Smooth muscle cell (in vitro differentiated cells): ENCODE data around the gene UCP3. TPM values are rescaled to one million over a fixed set of nuclear protein-coding genes. Genes with fewer than 3 reads are reported as not detected.

Source experiments
- DNase-seq: peaks from one replicate; lab custom pipeline; 2025; ENCODE audit not compliant: unreplicated experiment; lab: John Stamatoyannopoulos, UW
- H2AFZ ChIP-seq: fragments of 200-600 bp; sonication (generic); 2 replicates; pipeline ENCODE4 v1.6.0; 2016; ENCODE audit warnings: antibody characterized with exemption, low read depth, mild to moderate bottlenecking
- H3F3A ChIP-seq: fragments of 200-600 bp; sonication (generic); 2 replicates; pipeline ENCODE4 v1.6.0; 2017; ENCODE audit warnings: antibody characterized with exemption, low read depth
- H3K27ac ChIP-seq: fragments of 200-600 bp; sonication (generic); 2 replicates; pipeline ENCODE4 v1.5.1; 2016; ENCODE audit warnings: low read depth, mild to moderate bottlenecking
- H3K27me3 ChIP-seq: fragments of 200-600 bp; sonication (generic); 2 replicates; pipeline ENCODE4 v1.6.1; 2016; ENCODE audit warnings: low read depth, mild to moderate bottlenecking
- H3K36me3 ChIP-seq: fragments of 200-600 bp; sonication (generic); 2 replicates; pipeline ENCODE4 v1.5.1; 2016; ENCODE audit warnings: low read depth
- H3K4me1 ChIP-seq: fragments of 200-600 bp; sonication (generic); 2 replicates; pipeline ENCODE4 v1.5.1; 2016; ENCODE audit warnings: low read depth
- H3K4me2 ChIP-seq: fragments of 200-600 bp; sonication (generic); 2 replicates; pipeline ENCODE4 v1.6.0; 2016; ENCODE audit warnings: mild to moderate bottlenecking
- H3K4me3 ChIP-seq: fragments of 200-600 bp; sonication (generic); 2 replicates; pipeline ENCODE4 v1.5.1; 2016; ENCODE audit warnings: mild to moderate bottlenecking
- H3K79me2 ChIP-seq: fragments of 200-600 bp; sonication (generic); 2 replicates; pipeline ENCODE4 v1.6.0; 2016; ENCODE audit warnings: low read depth, mild to moderate bottlenecking
- H3K9ac ChIP-seq: fragments of 200-600 bp; sonication (generic); 2 replicates; pipeline ENCODE4 v1.6.0; 2016; ENCODE audit warnings: low read depth
- H3K9me3 ChIP-seq: fragments of 200-600 bp; sonication (generic); replicated peaks from 2 replicates; pipeline ENCODE4 v1.5.1; 2016; ENCODE audit warnings: low read depth
- H4K20me1 ChIP-seq: fragments of 200-600 bp; sonication (generic); 2 replicates; pipeline ENCODE4 v1.6.0; 2016; ENCODE audit warnings: low read depth
- CTCF ChIP-seq: fragments of 200-600 bp; sonication (generic); IDR thresholded peaks from 2 replicates; pipeline ENCODE4 v1.5.1; 2017; ENCODE audit warnings: borderline replicate concordance, mild to moderate bottlenecking, antibody characterized with exemption; ENCODE audit not compliant: insufficient read depth, poor library complexity, severe bottlenecking
- WGBS: methylation state at CpG from one replicate; pipeline ENCODE4 v1.1.7; 2016; ENCODE audit warnings: low lambda C conversion rate; 5-methylcytosine and 5-hydroxymethylcytosine counted together
- polyA plus RNA-seq: library from polyadenylated mRNA; unstranded; fragments of >200 nt; fragmentation: Nextera tagmentation; extraction: Ambion mirVana; gene quantifications from 2 replicates; pipeline ENCODE4 v1.2.1, GENCODE V29; 2016
- total RNA-seq: library from RNA; depleted of rRNA; stranded (reverse); fragments of >200 nt; gene quantifications from 2 replicates; pipeline ENCODE4 v1.2.3, GENCODE V29; 2014

UCP3 gene
- total and polyA plus RNA-seq, 2 experiments from 2014 or later, result 0.85 to 0.88 TPM

- TF ChIP-seq CTCF, result no peak
These were observed 51.1 kb downstream of the UCP3 start for GRCh38 chr11:73957654-73958361.

GRCh38 chr11:73956876-73957653 lies 51.8 kb downstream of the UCP3 start:
- WGBS, result 86% methylated on average over 28 of the region's 29 CpGs
- Histone ChIP-seq H3K79me2 (no peaks in the 10 kb centered on the region), H3K27me3 (no peaks in the 10 kb centered on the region), H4K20me1 (no peaks in the 10 kb centered on the region), H2AFZ (no peak overlapping the region), H3K4me3 (no peak overlapping the region), H3K27ac (no peak overlapping the region), H3K4me2 (no peak overlapping the region), H3K4me1 (no peaks in the 10 kb centered on the region), H3K36me3 (no peaks in the 10 kb centered on the region), H3K9ac (no peak overlapping the region), H3K9me3 (no peaks in the 10 kb centered on the region), H3F3A (no peaks in the 10 kb centered on the region)
- no peak for DNase-seq
- no peak for TF ChIP-seq CTCF

More at GRCh38 chr11:73957654-73958361, 51.1 kb downstream of the UCP3 start:
- WGBS, result 89% methylated on average over 24 of the region's 25 CpGs
- Histone ChIP-seq H3K4me2 (no peak overlapping the region), H3K27ac (no peak overlapping the region), H4K20me1 (no peaks in the 10 kb centered on the region), H3K4me1 (no peaks in the 10 kb centered on the region), H3K9ac (no peak overlapping the region), H3K36me3 (no peaks in the 10 kb centered on the region), H3K27me3 (no peaks in the 10 kb centered on the region), H3K9me3 (no peaks in the 10 kb centered on the region), H3K79me2 (no peaks in the 10 kb centered on the region), H3K4me3 (no peak overlapping the region), H3F3A (no peaks in the 10 kb centered on the region), H2AFZ (no peak overlapping the region)
- no peak for DNase-seq

DNA sequence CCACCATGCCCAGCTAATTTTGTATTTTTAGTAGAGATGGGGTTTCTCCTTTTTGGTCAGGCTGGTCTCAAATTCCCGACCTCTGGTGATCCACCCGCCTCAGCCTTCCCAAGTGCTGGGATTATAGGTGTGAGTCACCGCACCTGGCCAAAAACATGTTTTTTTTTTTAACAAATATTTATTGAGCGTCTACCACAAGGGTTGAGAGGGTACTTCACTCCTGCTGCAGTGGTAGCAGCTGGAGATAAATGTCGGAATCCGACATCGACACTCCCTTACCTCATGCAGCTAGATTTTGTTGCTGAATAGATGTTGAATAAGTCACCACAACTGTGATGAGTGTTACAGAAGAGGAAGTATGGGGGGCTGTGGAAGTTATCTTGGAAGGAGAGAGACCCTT lies 57.1 kb downstream of the UCP3 start:
- Histone ChIP-seq H3F3A (no peaks in the 10 kb centered on the region), H3K27me3 (no peaks in the 10 kb centered on the region), H2AFZ (no peak overlapping the region), H3K79me2 (no peaks in the 10 kb centered on the region), H3K27ac (no peak overlapping the region), H3K36me3 (no peaks in the 10 kb centered on the region), H3K4me3 (no peak overlapping the region), H3K4me2 (no peak overlapping the region), H3K9me3 (no peaks in the 10 kb centered on the region), H3K4me1 (no peaks in the 10 kb centered on the region), H4K20me1 (no peaks in the 10 kb centered on the region), H3K9ac (no peak overlapping the region)
- 96% methylated on average over 7 of the region's 7 CpGs for WGBS
- DNase-seq, result no peak
- no peak for TF ChIP-seq CTCF
